ENCODE measurements around the gene MTHFD1.

Gene MTHFD1

GRCh38 chr14:64409126-64409920 lies 21.2 kb downstream of the MTHFD1 start:
- no peak for DNase-seq

DNA sequence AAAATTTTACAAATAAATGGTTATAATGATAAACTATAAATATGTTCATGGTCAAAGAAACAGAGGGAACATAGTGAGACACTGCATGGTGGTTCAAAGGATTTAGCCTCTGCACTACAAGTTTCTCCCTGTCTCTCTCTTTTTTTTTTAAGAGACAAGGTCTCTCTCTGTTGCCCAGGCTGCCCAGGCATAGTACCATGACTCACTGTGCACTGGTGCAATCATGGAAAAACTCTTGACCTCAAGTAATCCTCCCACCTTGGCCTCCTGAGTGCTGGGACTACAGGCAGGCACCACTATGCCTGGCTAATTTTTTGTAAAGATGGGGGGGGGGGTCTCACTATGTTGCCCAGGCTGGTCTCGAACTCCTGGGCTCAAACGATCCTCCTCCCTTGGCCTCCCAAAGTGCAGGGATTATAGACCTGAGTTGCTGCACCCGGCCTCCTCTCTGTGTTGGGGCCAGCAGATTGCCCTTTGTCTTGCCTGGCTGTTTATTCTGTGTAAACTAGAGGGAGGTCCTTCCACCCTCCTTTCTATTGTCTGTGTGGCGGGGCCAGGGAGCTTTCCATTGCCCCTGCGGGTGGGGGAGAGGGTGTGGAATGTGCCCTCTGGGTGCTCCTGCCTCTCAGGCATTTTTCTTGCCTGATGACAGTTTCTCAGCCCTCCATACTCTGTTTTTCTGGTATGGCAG lies 22.1 kb downstream of the MTHFD1 start:
- no peak for DNase-seq

- no peak for DNase-seq
Observed at GRCh38 chr14:64411001-64411400, 22.8 kb downstream of the MTHFD1 start.

DNA sequence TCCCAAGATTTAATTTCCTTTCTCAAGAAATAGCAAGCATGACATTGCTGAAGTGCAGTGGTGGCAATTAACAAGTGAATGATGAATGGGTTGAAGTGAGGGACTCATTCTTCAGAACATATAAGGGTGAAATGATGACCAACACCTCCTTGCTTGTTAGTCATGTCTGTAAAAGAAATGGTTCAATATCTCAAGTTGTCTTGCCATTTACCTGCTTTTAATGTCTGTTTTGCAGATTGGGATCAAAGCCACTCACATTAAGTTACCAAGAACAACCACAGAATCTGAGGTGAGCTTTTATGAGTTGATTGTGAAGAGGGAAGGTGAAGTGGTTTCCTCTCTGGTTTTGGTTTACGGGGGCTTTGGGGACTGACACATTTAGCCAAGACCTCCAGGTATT lies 24.1 kb downstream of the MTHFD1 start:
- DNase-seq = no peak

DNA sequence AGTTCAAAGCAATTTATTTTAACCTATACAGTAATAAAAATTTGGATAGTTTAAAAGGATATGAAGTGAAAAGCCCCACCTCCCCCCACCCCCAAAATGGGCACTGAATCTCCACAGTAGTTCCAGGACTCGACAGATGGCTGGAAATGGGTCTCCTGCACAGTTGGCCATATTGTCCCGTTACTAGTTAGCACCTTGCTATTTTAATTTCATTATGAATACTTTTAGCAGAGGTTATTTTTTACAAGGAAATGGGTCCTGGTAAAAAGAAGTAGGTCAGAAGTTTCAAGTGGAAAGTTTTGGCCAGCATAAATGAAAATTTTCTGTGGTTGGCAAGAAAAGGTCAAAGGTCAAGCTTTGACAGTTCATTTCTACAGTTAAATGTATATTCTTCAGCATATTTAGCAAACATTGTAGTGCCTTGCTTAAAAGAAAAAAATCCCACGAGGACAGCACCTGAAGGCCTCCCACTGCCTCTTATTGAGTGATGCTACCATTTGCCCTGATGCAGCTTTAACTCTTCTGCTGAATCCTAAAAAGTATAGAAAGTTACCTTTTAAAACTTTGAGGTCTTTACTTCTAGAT lies 28.3 kb downstream of the MTHFD1 start:
- DNase-seq = no peak

- DNase-seq = no peak
Observed at GRCh38 chr14:64417055-64417770, 29.1 kb downstream of the MTHFD1 start.

GRCh38 chr14:64417771-64418125 lies 29.6 kb downstream of the MTHFD1 start:
- DNase-seq = no peak

GRCh38 chr14:64419003-64419402 lies 30.9 kb downstream of the MTHFD1 start:
- DNase-seq = no peak

- DNase-seq = no peak
Observed at GRCh38 chr14:64421166-64421565, 33.0 kb downstream of the MTHFD1 start.

- DNase-seq = no peak
Observed at GRCh38 chr14:64422005-64422404, 33.9 kb downstream of the MTHFD1 start.

- DNase-seq = no peak
Observed at GRCh38 chr14:64422756-64423155, 34.6 kb downstream of the MTHFD1 start.

DNA sequence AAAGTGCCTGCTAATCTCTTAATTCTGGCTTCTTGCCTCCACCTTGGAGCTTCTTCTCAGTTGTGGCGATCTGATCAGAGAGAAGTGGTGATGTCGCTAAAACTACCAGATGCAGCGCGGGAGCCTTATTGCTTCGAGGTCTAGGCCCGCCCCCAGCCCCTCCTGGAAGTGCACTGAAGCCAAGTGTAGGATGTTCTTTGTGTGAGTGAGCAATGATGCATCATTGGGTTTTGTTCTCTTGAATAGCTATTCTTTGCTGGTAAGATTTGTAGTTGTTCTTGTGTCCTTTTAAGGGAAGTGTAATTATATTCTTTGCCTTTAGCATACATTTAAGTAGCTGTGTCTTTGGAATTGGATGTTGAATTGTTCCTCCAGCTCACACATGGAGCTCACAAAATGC lies 35.8 kb downstream of the MTHFD1 start:
- no peak for DNase-seq

DNA sequence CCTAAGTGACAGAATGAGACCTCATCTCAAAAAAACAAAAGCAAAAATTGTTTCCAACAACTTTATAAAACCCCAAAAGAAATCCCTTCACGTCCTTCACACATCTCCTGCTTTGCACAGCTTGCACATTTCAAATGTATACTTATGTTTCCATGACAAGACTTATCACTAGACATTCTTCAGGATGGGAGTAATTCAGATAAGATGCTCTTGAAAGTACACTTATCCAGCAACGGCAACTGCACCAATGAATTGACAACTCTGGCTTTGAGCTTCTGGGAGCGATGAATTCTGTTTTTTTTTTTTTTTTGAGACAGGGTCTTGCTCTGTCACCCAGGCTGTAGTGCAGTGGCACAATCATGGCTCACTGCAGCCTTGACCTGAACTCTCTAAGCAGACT lies 46.4 kb downstream of the MTHFD1 start:
- no peak for DNase-seq

- no peak for DNase-seq
Observed at GRCh38 chr14:64438181-64438841, 50.2 kb downstream of the MTHFD1 start.

DNA sequence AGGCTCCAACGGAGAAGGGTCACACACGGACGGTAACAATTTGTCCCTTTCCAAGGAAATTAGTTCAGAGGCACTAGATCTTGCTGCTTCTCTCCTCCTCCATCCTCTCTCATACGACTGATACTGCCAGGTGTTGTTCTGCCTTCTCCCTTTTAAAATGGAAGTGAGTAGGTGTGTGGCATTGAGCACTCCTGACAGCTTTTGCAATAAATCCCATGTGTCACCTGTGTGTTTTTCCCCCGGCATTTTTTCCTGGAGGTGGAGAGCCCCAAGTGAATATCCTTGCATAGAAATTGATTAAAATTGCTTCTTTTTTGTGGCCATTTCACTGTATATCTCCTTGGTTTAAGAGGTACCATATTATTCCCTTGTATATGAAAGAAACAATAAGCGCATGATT lies 51.0 kb downstream of the MTHFD1 start:
- DNase-seq = no peak

DNA sequence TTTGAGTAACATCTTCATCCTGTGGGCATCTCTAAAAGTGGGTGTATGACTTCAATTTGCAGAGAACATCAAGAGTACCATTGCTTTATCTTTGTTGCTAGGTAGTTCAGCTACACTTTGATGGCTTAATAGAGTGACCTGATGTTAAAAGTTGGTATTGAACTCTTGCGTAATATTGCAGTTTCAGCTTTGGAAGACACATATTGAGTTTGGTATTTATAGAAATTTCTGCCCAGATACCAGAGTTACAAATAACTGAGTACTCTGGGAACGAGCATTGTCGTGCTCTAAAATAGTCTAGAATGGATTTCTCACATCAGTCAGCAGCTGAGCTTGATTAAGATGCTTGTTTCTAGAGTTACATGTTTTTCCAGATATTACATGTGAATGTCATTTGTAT lies 52.3 kb downstream of the MTHFD1 start:
- no peak for DNase-seq

DNA sequence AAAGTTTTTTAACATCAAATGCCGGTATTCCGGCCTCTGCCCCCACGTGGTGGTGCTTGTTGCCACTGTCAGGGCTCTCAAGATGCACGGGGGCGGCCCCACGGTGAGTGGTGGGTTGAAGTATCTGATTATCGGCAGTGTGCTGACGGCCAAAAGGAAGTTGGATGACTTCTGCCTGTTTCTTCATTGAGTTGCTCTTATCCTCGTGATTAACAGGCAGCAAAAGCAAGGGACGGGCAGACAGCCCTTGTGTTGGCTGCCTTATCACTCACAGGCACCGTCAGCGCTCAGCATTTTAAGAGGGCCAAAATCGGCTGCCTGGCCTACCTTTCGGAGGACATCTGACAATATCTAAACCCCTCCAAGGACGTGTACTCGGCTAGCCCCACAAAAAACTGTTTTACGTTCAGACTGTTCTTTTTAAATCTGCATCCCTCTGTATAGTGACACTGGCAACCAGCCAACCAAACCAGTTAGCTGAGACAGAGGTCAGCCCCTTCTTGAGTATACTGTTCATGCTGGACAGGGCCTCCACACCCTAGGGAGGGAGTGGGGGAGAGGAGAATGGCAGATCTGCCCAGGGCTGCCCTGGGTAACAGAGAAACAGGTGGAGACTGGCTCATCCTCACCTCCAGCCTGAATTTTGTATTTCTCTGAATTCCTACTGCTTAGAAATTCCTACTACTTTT lies 54.3 kb downstream of the MTHFD1 start:
- no peak for DNase-seq

DNA sequence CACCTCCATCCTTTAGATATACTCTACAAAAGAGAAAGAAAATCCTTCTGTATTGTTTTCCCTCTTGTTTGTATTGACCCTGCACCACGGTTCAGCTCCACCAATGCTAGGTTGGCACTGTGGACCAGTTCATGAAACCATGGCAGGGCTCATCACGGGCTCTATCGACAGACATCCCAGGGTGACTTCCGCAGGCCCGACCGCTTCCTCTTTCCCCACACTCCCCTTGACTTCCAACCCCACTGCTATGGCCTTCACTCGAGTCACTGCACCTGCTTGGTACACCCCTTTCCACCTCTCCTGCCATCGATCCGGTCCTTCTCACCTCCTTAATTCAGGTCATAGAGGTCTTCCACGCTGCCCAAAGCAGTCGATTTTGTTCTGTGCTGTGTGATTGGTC lies 56.0 kb downstream of the MTHFD1 start:
- no peak for DNase-seq

DNA sequence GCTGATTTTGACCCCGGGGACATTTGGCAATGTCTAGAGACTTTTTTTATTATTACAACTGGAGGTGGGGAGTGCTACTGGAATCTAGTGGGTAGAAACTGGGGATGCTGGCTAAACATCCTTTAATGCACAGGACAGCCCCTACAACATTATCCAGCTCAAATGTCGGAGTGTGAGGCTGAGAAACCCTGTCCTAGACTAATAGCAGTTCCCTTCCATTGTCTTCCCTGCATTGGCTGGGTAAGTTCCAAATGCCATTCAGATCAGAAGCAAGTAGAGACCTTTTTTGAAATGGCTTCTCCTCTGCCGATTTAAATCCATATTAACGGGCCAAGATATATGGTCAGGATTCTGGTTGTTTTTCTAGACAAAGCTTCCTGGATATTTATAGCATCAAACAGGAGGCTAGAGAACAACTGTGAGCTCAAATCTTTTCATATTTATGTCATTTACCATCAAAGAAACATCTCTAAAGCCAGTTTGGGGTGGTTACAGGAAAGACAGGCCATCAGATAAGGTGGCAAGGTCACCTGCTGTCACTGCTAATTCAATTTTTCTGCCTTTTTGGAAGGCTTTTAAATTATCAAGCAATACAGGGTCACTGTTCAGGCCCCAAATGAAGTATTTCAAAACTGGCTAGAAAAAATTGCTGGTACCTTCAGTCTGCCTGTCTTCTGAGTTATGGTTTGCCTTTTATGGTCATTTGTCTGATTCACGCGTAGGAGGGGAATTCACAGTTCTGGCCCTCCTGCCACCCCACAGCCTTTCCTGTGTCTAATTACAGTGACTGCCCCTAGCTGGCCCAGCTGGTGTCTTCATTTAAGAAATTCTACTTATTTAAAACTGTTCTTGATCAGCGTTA lies 57.1 kb downstream of the MTHFD1 start:
- no peak for DNase-seq

DNA sequence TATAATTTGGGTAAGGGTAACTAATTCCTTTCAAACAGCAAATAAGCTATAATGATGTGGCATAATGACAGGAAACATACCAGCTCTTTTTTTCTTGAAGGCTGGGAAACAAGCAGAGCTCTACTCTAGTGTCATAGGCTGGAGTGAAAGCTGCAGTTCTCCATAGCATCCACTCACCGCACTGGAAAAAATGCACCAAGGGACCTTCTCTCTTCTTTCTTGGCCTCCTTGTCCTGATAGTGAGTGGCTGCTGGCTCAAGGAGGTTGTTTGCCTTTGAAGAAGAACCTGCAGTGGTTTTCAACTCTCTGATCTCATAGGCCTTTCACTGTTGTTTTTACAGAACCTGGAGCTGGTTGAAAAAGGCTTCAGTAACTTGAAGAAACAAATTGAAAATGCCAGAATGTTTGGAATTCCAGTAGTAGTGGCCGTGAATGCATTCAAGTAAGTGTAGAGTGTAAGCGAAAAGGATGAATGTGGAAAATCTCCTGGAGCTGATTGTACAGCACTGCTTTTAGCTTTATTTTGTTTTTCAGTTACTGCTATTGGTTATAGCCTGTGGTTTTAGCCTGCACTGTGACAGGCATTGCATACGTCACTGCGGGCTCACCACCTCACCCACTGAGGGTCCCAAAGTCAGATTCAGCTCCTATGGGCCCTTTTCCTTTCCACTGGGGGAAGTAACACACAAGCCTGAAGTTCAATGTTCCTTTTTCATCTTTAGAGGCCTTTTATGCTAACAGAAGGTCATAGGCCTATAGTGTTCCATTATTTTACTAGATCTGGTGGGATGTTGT lies 59.9 kb downstream of the MTHFD1 start:
- DNase-seq = no peak

DNA sequence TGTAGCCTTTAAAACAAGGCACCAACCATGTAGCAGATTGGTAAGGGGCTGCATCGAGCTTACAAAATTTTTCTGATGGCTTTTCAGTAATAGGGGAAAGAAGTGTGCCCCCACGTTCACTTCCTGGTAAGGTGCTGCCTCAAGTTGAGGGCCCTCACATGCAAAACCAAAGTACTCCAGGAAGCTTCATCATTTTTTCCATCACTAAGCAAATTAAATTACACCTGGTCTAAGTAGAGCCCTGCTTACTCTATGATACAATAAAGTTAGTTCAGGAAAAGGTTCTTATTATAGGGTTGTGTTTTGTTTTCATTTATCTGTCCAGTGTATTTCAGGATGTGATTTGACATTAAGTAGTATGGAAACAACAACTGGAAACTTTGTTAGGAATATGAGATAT lies 62.1 kb downstream of the MTHFD1 start:
- DNase-seq = no peak

Data from NCI-H446 (cell line).